Smooth muscle cell (in vitro differentiated cells): ENCODE measurements around the gene FBXL20. TPM values are rescaled to one million over a fixed set of nuclear protein-coding genes. Genes with fewer than 3 reads are reported as not detected.
A peak's percentile ranks its signal among the peaks of the same experiment; 100 is the strongest.
"Not testable (repeated sequence)": the region's sequence is repeated elsewhere in the genome, so short reads cannot be mapped to it uniquely, and the experiment has no call there.

Experiments used
- DNase-seq: peaks from one replicate; lab custom pipeline; 2025; ENCODE audit not compliant: unreplicated experiment; lab: John Stamatoyannopoulos, UW
- H2AFZ ChIP-seq: fragments of 200-600 bp; sonication (generic); 2 replicates; pipeline ENCODE4 v1.6.0; 2016; ENCODE audit warnings: antibody characterized with exemption, low read depth, mild to moderate bottlenecking
- H3F3A ChIP-seq: fragments of 200-600 bp; sonication (generic); 2 replicates; pipeline ENCODE4 v1.6.0; 2017; ENCODE audit warnings: antibody characterized with exemption, low read depth
- H3K27ac ChIP-seq: fragments of 200-600 bp; sonication (generic); 2 replicates; pipeline ENCODE4 v1.5.1; 2016; ENCODE audit warnings: low read depth, mild to moderate bottlenecking
- H3K27me3 ChIP-seq: fragments of 200-600 bp; sonication (generic); 2 replicates; pipeline ENCODE4 v1.6.1; 2016; ENCODE audit warnings: low read depth, mild to moderate bottlenecking
- H3K36me3 ChIP-seq: fragments of 200-600 bp; sonication (generic); 2 replicates; pipeline ENCODE4 v1.5.1; 2016; ENCODE audit warnings: low read depth
- H3K4me1 ChIP-seq: fragments of 200-600 bp; sonication (generic); 2 replicates; pipeline ENCODE4 v1.5.1; 2016; ENCODE audit warnings: low read depth
- H3K4me2 ChIP-seq: fragments of 200-600 bp; sonication (generic); 2 replicates; pipeline ENCODE4 v1.6.0; 2016; ENCODE audit warnings: mild to moderate bottlenecking
- H3K4me3 ChIP-seq: fragments of 200-600 bp; sonication (generic); 2 replicates; pipeline ENCODE4 v1.5.1; 2016; ENCODE audit warnings: mild to moderate bottlenecking
- H3K79me2 ChIP-seq: fragments of 200-600 bp; sonication (generic); 2 replicates; pipeline ENCODE4 v1.6.0; 2016; ENCODE audit warnings: low read depth, mild to moderate bottlenecking
- H3K9ac ChIP-seq: fragments of 200-600 bp; sonication (generic); 2 replicates; pipeline ENCODE4 v1.6.0; 2016; ENCODE audit warnings: low read depth
- H3K9me3 ChIP-seq: fragments of 200-600 bp; sonication (generic); replicated peaks from 2 replicates; pipeline ENCODE4 v1.5.1; 2016; ENCODE audit warnings: low read depth
- H4K20me1 ChIP-seq: fragments of 200-600 bp; sonication (generic); 2 replicates; pipeline ENCODE4 v1.6.0; 2016; ENCODE audit warnings: low read depth
- WGBS: methylation state at CpG from one replicate; pipeline ENCODE4 v1.1.7; 2016; ENCODE audit warnings: low lambda C conversion rate; 5-methylcytosine and 5-hydroxymethylcytosine counted together
- polyA plus RNA-seq: library from polyadenylated mRNA; unstranded; fragments of >200 nt; fragmentation: Nextera tagmentation; extraction: Ambion mirVana; gene quantifications from 2 replicates; pipeline ENCODE4 v1.2.1, GENCODE V29; 2016
- total RNA-seq: library from RNA; depleted of rRNA; stranded (reverse); fragments of >200 nt; gene quantifications from 2 replicates; pipeline ENCODE4 v1.2.3, GENCODE V29; 2014
- TF ChIP-seq, protein P1 (sequence below): fragments of 200-600 bp; sonication (generic); IDR thresholded peaks from 2 replicates; pipeline ENCODE4 v1.5.1; 2017; ENCODE audit warnings: borderline replicate concordance, mild to moderate bottlenecking, antibody characterized with exemption; ENCODE audit not compliant: insufficient read depth, poor library complexity, severe bottlenecking

Gene FBXL20
- total and polyA plus RNA-seq, 2 experiments from 2014 or later = 8.0 to 19.9 TPM

- Histone ChIP-seq H3F3A (no peaks in the 10 kb centered on the region), H3K4me3 (no peak overlapping the region), H4K20me1 (no peaks in the 10 kb centered on the region), H3K27ac (no peak overlapping the region), H3K9ac (no peak overlapping the region), H3K79me2 (no peaks in the 10 kb centered on the region), H3K4me2 (no peak overlapping the region), H3K27me3 (no peaks in the 10 kb centered on the region), H3K36me3 (no peaks in the 10 kb centered on the region), H3K4me1 (no peaks in the 10 kb centered on the region), H3K9me3 (no peaks in the 10 kb centered on the region), H2AFZ (no peak overlapping the region)
- DNase-seq = no peak
- TF ChIP-seq, protein P1, sequence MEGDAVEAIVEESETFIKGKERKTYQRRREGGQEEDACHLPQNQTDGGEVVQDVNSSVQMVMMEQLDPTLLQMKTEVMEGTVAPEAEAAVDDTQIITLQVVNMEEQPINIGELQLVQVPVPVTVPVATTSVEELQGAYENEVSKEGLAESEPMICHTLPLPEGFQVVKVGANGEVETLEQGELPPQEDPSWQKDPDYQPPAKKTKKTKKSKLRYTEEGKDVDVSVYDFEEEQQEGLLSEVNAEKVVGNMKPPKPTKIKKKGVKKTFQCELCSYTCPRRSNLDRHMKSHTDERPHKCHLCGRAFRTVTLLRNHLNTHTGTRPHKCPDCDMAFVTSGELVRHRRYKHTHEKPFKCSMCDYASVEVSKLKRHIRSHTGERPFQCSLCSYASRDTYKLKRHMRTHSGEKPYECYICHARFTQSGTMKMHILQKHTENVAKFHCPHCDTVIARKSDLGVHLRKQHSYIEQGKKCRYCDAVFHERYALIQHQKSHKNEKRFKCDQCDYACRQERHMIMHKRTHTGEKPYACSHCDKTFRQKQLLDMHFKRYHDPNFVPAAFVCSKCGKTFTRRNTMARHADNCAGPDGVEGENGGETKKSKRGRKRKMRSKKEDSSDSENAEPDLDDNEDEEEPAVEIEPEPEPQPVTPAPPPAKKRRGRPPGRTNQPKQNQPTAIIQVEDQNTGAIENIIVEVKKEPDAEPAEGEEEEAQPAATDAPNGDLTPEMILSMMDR = peak; percentile 20
- WGBS = 77% methylated on average over 7 of the region's 7 CpGs
Observed at GRCh38 chr17:39261286-39261685, 140.1 kb downstream of the FBXL20 start.

DNA sequence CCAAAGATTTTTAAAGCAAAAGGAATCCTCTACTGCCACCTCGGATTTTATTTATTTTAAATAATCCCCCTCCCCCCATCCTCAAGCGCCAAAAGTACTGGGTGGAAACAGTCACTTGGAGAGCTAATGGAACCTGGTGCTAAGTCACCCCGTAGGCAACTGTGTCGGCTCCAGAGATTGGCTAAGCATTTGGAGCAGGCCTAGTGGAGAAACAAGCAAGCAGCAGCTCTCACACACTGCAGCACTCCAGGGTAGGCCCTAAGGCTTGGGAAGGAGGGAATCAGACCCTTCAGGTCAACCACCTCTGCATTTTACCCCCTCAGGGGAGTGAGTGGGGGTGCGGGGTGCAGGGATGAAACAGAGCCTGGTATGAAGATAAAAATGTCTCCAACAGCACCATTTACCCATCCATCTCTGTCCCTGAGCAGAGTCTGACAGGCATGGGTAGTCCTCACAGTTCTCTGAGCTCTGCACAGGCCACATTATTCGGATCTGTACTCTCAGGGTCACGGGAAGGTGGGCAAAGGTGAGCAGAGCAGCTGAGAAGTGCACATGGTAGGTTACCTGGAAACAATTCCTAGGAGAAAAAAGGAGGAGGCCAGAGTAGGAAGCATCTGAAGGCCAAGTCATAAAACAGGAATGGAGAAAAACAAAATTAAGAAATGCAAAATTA is 148.5 kb downstream of the FBXL20 start:
- 80% methylated on average over 7 of the region's 7 CpGs for WGBS
- Histone ChIP-seq H3K27ac (no peak overlapping the region), H3K4me3 (no peak overlapping the region), H2AFZ (no peak overlapping the region), H3K4me2 (no peak overlapping the region), H3K36me3 (no peaks in the 10 kb centered on the region), H3F3A (no peaks in the 10 kb centered on the region), H3K4me1 (no peaks in the 10 kb centered on the region), H3K79me2 (no peaks in the 10 kb centered on the region), H3K9ac (no peak overlapping the region), H3K27me3 (no peaks in the 10 kb centered on the region), H4K20me1 (no peaks in the 10 kb centered on the region), H3K9me3 (no peaks in the 10 kb centered on the region)
- TF ChIP-seq, protein P1 = no peak
- no peak for DNase-seq

GRCh38 chr17:39251997-39252396 is 149.4 kb downstream of the FBXL20 start:
- no peak overlapping the region for H3K27ac ChIP-seq
- H3F3A ChIP-seq = no peaks in the 10 kb centered on the region
- no peak overlapping the region for H3K9ac ChIP-seq
- H4K20me1 ChIP-seq = no peaks in the 10 kb centered on the region
- no peaks in the 10 kb centered on the region for H3K9me3 ChIP-seq
- no peaks in the 10 kb centered on the region for H3K36me3 ChIP-seq
- H3K4me1 ChIP-seq = no peaks in the 10 kb centered on the region
- no peak overlapping the region for H3K4me2 ChIP-seq
- no peak overlapping the region for H2AFZ ChIP-seq
- no peaks in the 10 kb centered on the region for H3K27me3 ChIP-seq
- no peak overlapping the region for H3K4me3 ChIP-seq
- no peak for DNase-seq
- 22% methylated on average over 1 of the region's 1 CpG for WGBS
- no peaks in the 10 kb centered on the region for H3K79me2 ChIP-seq
- TF ChIP-seq, protein P1 = no peak

DNA sequence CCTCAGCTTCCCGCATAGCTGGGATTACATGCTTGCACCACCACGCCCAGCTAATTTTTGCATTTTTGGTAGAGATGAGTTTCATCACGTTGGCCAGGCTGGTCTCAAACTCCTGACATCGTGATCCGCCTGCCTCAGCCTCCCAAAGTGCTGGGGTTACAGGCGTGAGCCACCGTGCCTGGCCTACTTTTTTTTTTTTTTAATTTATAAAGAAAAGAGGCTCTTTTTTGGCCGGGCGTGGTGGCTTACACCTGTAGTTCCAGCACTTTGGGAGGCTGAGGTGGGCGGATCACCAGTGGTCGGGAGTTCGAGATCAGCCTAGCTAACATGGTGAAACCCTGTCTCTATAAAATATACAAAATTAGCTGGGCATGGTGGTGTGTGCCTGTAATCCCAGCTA is 151.3 kb downstream of the FBXL20 start:
- H3K4me1 ChIP-seq, H3K4me3 ChIP-seq, H3K9me3 ChIP-seq, H3K79me2 ChIP-seq, H3K27ac ChIP-seq, H4K20me1 ChIP-seq, H3K9ac ChIP-seq, H3K27me3 ChIP-seq, H3K4me2 ChIP-seq, H3F3A ChIP-seq, DNase-seq, H3K36me3 ChIP-seq, H2AFZ ChIP-seq: not testable (repeated sequence)
- 96% methylated on average over 12 of the region's 12 CpGs for WGBS
